Adrenal gland (tissue), 5 donors: ENCODE results near the gene PRKG1.

Experiments used
- CTCF ChIP-seq, 6 experiments: fragments of 450-650 bp in 4 of 6; fragments of 200-600 bp in 2 of 6; sonication (generic) in 1 of 6; IDR thresholded peaks; 1 replicate in 5 of 6; 2 replicates in 1 of 6; pipeline versions ENCODE4 v1.5.1 to v1.8.0; 2016 to 2021; ENCODE audit warnings: antibody characterized with exemption in 6 of 6, mild to moderate bottlenecking in 2 of 6, moderate library complexity in 1 of 6
- POLR2A ChIP-seq, 2 donors: fragments of 450-650 bp; IDR thresholded peaks; one replicate each; pipeline ENCODE4 v1.6.1; 2017; ENCODE audit warnings: antibody characterized with exemption in 2 of 2, mild to moderate bottlenecking in 2 of 2, moderate library complexity in 1 of 2
- donor health status: DM: no; HTN: no; CAD: no.

- no peak for TF ChIP-seq CTCF (IDR thresholded peaks at IDR 0.05)
- no peak for TF ChIP-seq POLR2A (IDR thresholded peaks at IDR 0.05)
These were observed 1055.3 kb downstream of the PRKG1 start for GRCh38 chr10:52129410-52130178.
